ENCODE results near the gene MEPCE.

MEPCE gene

DNA sequence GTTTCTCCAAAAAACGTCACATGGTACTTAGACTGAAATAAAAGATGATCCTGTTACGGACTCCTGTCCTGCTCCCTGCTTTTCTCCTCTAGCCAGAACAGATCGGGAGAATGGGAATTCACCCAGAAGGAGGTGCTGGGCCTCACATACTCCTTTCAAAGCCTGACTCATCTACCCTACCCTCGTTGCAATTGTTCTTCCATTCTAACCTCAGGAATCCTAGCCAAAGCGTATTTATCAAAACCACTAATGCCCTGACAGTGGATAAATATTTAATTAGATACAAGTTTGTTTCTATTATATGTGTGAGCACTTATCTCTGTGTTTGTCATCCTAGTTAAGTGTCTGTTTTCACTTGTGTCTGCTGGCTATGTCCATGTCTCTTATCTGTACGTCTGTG is 22.9 kb upstream of the MEPCE start:
- DNase-seq (ENCODE audit: low read depth), result no peak

DNA sequence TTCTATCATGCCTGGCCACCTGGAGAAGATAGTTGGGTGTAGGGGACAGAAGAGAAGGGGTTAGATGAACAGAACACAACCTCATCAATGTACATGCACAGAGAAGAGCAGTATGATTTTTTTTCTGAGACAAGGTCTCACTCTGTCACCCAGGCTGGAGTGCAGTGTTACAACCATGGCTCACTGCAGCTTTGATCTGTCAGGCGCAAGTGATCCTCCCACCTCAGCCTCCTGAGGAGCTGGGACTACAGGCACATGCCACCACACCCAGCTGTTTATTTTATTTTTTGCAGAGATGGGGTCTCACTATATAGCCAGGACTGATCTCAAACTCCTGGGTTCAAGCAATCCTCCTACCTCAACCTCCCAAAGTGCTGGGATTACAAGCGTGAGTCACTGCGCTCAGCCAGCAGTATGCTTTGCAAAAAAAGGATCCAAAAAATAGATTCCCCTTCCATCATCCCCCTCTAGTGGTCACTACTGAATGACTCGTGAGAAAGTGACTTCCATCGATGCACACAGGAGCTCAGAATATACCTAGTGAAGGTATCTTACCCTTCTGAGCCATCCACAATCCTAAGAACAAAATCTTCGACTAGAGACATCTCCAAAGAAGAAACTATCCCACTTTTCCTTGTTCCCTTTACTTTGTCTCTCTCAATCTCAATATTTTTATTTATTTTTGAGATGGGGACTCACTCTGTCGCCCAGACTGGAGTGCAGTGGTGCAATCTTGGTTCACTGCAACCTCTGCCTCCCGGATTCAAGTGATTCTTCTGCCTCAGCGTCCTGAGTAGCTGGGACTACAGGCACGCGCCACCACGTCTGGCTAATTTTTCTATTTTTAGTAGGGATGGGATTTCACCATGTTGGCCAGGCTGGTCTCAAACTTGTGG is 22.1 kb upstream of the MEPCE start:
- DNase-seq (ENCODE audit: low read depth), result no peak

DNA sequence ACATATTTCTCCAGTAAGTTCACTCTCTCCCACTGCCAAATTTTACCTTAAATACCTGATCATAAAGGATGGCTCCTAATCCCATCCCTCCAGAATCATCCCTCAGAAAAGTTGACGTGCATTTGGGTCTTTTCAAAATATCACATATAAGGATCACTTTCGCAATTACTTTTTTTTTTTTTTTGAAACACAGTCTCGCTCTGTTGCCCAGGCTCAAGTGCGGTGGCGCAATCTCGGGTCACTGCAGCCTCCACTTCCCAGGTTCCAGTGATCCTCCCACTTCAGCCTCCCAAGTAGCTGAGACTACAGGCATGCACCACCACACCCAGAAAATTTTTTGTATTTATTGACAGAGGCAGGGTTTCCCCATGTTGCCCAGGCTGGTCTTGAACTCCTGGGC is 18.5 kb upstream of the MEPCE start:
- no peak for DNase-seq (ENCODE audit: low read depth)

DNA sequence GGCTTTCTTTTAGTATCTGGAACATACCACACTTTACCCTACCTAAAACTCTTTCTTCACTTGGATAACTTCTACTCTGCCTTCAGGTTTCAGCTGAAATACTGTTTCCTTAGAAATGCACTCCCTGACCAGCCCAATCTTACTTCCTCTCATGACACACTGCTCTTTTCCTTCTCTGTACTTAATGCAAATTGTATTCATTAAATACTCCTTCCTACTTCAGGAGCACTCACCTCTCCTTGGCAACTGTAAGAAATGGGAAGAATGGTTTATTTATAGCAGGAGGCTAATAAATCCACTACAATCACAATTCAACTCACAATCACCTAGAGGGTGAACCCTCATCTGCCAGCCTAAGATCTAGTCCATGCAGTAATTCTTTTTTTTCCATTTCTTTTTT is 16.3 kb upstream of the MEPCE start:
- DNase-seq (ENCODE audit: low read depth), result no peak

DNA sequence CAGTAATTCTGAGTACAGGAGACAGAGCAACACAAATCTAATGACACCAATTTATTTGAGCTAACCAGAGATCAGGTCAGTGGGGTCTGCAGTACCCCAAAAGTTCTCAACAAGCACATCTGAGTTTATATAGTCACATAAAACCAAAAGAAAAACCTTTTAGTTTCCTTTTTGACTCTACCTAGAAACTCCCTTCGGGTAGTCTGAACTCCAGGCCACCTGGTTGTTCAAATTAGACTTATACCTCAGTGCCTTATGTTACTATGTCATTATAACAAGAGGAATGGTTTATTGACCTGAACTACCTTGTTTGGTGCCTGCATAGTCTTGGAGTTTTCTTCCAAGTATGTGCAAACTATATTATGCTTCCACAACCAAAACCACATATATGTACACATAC is 15.7 kb upstream of the MEPCE start:
- no peak for DNase-seq (ENCODE audit: low read depth)

DNA sequence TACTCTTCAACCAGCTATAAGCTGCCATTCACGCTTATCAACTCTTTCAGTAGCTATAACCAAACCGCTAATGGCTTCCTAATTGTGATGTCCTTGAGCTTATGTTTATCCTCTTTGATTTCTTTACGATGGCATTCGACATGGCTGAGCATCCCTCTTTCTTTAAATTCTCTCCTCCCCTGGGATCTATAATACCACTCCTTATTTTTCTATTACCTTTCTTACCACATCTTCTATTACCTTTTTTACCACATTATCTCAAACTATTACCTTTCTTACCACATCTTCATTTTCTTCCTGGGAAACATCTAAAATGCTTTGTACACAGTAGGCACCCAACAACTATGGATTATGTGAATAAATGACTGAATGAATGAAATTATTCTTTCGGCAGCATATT is 14.2 kb upstream of the MEPCE start:
- DNase-seq (ENCODE audit: low read depth), result no peak

DNA sequence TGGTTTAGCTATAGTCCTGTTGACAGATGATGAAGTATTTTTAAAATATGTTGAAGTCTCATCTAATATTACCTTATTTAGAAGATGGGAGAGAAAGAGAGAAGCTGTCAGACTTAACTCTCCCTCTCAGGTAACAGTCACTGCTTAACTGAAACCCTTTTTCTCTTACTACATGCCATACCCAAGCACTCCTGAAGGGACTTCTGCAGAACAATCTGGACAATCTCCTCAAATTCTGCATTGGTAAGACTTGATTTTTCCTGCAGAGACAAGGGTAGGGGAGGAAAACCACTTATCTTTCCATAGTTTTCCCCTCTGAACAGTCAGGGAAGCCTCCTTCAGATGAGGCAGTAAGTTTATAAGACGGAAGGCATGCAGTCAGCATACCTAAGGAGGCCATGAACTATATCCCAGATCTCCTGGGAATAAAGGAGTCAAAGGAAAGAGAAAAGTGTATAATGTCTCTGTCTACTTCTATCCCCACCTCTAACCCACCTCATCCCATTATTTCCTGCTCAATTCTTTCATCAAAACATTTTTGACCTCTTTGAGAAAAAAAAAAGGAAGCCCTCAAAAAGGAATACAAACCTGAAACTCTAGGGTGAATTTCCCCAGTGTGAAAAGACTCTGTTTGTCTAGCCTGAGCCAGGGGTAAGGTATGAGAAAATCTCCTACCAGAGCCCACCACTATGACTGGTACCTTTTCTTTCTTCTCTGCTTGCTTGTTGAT is 10.5 kb upstream of the MEPCE start:
- DNase-seq (ENCODE audit: low read depth), result no peak

DNA sequence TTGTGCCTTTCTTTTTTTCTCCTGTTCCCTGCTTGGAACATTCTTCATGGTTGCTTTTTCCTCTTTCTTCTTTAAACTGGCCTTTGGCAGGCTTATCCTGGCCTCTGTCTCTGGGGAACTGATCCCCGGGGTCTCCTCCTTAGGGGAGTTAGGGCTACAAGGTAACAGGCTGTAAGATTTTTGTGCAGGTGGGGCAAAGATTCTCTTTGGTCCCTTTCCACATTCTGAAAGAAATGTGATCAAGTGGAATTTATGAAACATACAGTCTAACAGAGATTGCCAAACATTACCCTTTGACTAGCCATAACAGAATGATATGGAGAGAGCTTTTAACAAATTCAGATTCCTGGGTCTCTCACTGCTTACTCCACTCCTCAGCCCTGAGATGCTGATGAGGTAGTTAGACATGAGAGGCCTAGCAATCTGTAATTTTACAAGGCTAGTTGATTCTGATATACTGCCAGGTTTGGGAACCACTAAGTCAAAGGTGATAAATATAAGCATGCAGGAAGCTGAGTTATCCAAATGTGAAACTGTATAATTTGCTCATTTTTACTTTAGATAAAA is 9.9 kb upstream of the MEPCE start:
- no peak for DNase-seq (ENCODE audit: low read depth)

DNA sequence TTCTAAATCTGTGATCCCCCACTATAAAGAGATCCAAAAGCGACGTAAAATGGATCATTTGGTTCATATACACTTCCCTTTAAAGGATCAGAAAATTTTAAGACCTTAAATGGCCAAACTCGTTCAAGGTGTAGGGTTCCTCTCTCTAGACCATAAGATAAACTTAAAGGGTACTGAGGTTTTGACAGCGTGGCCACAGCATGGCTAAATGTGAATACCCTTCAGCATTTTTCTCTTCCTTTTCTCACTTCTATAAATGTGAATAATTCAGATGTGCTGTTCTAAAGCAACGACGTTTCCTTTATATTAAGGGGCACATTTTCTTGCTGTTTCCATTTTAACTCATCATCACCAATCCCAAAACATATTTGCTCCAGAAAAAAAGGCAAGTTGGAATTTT is 6.3 kb upstream of the MEPCE start:
- no peak for DNase-seq (ENCODE audit: low read depth)

DNA sequence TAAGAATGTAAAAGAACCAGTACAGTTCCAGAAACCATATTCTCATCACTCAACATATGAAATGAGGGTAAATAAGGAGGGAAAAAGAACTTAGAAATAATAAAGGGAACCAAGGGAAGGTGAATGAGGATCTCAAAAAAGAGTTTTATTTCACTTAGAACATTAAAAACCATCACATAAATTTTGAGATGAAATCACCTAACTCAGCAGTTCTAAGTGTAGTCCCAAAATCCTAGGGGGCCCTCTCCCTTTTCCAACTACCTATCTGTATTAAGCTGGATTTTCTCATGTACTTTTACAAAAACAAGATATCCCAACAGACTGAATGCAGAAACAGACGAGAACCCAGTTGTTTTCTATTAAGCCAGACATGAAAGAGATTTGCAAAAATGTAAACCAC is 4.3 kb upstream of the MEPCE start:
- DNase-seq (ENCODE audit: low read depth), result no peak

DNA sequence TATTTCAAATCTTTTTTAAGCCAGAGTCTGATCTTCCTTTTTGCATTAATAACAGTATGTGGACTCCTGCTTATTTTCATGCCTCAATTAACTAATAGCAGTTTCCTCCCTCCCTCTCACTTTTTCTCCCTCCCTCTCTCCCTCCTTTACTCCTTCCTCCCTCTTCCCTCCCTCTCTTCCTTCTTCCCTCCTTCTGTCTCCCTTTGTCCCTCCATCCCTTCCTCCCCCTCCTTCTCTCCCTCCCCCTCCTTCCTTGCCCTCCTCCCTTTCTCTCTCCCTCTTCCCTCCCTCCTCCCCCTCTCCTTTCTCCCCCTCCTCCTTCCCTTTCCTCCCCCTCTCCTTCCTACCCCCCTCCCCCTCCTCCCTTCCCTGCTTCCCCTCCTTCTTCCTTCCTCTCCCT is 3.1 kb upstream of the MEPCE start:
- no peak for DNase-seq (ENCODE audit: low read depth)

DNA sequence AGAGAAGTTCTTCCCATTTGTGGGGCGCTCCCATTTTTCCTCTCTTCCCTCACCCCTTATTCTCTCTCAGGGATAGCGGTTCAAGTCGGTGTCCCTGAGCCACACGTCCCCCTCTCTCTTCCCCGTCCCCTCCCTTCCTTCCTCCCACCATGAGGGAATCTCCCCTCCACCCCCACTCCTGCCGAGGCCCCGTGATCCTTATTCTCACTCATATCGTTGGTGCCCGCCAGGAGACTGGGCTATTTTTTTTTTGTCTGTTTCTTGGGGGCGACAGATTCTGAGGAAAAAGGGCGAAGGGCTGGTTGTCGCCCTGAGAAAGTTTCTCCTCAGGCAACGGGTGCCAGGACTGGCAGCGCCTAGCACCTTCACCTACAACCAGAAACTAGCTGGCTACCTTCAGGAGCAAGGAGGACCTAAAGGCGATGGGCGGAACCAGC is 1.9 kb upstream of the MEPCE start:
- no peak for DNase-seq (ENCODE audit: low read depth)

DNA sequence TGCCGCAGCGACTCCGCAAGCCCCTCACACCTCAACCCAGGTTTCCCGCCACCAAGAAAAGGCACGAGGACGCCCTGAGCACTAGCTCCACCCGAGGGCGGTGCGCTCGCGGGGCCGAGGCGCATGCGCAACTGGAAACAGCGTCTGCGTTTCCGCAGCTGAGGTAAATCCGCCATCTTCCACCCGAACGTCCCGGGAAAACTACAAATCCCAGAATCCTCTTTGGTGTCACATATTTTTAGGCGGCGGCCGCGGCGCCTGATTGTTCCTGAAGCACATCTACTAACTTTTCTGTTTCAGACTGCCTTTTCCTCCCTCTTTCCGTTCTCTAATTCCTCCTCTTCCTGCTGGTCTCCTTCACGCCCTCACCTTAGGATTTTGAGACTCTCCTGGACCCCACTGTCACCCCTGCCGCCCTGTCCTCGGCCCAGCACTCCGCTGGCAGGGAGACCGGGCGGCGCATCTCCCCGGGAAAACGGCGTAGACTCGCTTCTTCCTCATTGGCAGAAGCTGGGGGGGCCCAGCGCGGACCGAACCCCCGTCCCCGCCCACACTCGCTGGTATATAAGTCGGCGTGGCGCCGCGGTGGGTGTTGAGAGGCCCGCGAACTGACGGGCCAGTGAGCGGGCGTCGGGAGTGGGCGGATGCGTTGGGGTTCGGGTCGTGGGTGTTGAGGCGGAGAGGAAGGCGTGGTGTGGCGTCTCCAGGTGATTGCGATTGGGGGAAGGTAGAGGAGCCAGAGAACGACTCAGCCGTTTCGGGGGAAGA is 1.2 kb upstream of the MEPCE start, which contains the start of gene ZCWPW1:
ZCWPW1 (minus strand) TSS at position 505 of the 768 bp plus-strand sequence. CDS start 8,054 bp downstream, outside the sequence.
- DNase-seq (ENCODE audit: low read depth), result peak; percentile 92

DNA sequence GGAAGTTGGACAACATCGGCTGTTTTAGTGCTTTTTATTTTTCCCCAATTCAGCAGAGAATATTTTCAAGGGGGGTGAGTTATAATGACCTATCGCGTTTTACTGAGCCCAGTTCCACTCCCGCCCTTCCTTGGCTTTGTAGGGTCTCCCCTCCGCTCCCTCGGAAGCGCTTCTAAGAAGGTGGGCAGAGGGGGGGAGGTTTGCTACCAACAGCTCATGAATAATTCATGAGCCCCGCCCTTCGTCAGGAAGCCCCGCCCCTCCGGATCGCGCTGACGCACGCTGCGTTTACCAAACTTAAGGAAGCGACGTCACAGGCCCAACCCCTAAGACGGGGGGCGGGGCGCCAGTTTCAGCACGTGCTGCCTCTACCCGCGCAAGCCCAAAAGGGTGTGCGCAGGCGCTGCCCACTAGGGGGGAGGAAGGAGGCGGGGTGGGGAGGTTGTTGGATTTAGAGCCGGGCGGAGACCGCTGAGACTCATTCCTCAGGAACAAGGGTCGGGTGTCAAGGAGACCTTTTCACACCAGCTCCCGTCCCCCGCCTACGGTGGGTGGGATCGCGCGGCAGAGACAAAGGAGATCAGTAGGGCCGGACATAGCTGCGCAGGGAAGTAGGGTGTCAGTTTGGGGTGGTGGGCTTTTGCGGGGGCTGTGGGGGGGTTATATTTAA is 529 bp upstream of the MEPCE start:
- DNase-seq (ENCODE audit: low read depth), result peak; percentile 100

DNA sequence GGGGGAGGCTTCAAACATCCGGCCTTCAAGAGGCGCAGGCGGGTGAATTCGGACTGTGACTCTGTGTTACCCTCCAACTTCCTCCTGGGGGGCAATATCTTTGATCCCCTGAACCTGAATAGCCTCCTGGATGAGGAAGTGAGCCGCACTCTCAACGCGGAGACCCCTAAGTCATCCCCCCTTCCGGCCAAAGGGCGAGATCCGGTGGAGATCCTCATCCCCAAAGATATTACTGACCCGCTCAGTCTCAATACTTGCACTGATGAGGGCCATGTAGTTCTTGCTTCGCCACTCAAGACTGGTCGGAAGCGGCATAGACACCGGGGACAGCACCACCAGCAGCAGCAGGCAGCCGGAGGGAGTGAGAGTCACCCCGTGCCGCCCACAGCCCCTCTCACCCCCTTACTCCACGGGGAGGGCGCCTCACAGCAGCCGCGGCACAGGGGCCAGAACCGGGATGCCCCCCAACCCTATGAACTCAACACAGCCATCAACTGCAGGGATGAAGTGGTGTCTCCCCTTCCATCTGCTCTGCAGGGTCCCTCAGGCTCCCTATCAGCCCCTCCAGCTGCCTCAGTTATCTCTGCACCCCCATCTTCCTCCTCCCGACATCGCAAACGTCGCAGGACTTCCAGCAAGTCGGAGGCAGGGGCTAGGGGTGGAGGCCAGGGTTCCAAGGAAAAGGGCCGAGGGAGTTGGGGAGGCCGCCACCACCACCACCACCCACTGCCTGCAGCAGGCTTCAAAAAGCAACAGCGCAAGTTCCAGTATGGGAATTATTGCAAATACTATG is 1.1 kb downstream of the MEPCE start:
- no peak for DNase-seq (ENCODE audit: low read depth)

DNA sequence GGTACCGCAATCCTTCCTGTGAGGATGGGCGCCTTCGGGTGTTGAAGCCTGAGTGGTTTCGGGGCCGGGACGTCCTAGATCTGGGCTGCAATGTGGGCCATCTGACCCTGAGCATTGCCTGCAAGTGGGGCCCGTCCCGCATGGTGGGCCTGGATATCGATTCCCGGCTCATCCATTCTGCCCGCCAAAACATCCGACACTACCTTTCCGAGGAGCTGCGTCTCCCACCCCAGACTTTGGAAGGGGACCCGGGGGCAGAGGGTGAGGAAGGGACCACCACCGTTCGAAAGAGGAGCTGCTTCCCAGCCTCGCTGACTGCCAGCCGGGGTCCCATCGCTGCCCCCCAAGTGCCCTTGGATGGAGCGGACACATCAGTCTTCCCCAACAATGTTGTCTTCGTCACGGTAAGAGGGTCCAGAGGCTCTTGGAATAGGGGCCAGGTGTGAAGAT is 1.7 kb downstream of the MEPCE start:
- DNase-seq (ENCODE audit: low read depth), result no peak

DNA sequence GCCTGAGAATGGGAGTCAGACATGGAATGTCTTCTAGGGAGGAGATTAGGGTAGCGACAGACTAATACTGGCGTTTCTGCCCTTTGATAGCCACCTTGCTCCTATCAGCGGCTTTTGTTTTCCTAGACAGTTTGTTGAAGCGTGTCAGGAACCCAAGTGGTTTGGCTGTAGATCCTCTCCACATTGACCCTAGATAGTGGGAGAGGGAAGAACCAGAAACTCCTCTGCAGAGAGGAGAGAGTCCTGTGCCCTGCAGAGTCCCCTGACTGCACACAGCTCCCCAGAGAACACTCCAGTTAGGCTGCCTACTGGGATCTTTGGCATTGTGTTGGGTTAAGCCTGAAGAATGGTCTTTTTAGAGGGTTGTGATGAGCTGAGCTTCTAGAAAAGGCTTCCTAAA is 2.4 kb downstream of the MEPCE start:
- no peak for DNase-seq (ENCODE audit: low read depth)

DNA sequence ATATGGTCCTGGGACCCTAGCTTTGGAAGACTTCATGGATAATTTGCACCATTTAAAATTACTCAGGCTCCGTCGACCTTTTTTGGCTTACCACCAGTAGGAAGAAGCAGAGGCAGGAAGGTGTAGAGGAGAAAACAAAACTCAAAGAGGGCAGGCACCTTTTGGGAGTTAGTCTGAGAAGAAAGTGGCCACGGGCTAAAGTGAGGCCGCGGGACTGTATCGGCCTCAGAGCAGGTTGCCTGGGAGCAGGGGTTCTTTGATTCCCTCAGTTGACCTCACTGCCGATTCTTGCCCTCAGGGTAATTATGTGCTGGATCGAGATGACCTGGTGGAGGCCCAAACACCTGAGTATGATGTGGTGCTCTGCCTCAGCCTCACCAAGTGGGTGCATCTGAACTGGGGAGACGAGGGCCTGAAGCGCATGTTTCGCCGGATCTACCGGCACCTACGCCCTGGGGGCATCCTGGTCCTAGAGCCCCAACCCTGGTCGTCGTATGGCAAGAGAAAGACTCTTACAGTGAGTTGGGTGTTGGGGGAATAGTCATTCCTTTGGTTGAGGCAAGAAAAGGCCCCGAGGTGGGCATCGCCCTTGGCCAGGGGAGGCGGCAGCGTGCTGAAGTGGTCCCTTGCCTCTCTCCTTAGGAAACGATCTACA is 3.1 kb downstream of the MEPCE start:
- no peak for DNase-seq (ENCODE audit: low read depth)

DNA sequence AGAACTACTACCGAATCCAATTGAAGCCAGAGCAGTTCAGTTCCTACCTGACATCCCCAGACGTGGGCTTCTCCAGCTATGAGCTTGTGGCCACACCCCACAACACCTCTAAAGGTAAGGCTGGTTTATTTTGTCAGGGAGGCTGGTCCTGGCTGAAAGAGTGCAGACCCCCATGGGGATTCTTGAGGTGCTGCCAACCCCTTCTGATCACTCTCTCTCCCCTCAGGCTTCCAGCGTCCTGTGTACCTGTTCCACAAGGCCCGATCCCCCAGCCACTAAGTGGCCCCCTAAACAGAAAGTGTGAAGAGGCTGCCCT is 3.6 kb downstream of the MEPCE start:
- no peak for DNase-seq (ENCODE audit: low read depth)

DNA sequence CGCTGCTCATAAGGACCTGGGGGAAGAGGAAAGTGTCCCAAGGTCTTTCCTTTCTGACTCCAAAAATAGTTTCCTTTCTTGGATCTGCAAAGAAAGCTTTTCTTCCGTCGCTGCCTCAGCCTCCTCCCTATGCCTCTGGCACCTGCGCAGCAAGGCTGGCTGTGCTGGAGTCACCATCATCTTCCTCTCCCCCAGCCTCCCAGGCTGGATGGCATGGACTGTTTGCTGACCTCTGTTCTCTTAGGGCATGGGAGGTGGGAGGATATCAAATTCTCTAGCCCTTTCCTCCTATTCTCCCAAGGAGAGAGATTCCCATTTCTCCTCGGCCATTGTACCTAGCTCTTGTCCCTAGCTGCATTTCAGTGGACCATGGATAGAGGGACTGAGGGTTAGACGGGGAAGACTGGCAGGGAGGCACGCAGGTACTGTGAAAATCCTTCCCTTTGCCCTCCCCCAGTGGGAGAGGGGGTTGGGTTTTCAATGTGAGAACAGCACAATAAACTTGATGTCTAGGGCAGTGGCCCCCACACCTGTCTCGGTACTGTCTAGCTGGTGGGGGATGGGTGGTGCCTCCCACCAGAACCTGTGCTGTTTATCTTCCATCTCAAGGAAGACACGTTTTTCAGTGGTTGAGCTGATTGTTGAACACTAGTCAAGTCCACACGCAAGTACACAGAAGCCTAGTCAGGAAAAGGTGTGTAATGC is 4.1 kb downstream of the MEPCE start:
- no peak for DNase-seq (ENCODE audit: low read depth)
